LNCAP (cell line): Measurements from ENCODE around the gene CDKN2A.

Experiments used
- CTCF ChIP-seq: fragments of 450-650 bp; IDR thresholded peaks from 2 replicates; pipeline ENCODE4 v1.5.1; 2017; ENCODE audit warnings: mild to moderate bottlenecking

The CDKN2A gene

DNA sequence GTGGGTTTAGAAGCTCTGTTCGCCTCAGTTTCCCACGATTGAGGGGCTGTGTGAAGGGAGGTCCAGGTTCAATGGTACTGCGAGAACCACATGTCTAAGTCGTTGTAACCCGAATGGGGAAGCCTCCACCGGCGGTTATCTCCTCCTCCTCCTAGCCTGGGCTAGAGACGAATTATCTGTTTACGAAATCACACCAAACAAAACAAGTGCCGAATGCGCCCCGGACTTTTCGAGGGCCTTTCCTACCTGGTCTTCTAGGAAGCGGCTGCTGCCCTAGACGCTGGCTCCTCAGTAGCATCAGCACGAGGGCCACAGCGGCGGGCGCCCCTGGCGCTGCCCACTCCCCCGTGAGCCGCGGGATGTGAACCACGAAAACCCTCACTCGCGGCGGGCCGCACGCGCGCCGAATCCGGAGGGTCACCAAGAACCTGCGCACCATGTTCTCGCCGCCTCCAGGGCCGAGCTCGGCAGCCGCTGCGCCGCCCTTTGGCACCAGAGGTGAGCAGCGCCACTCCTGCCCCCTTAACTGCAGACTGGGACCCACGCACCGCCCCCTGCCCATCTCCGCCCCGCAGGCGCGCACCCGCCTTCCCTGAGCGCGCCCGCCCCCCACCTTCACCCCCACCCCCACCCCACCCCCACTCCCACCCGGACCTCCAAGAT, at the start of gene CDKN2A:
TSS of gene CDKN2A (minus strand) at position 500 of the 663 bp plus-strand sequence.
- TF ChIP-seq CTCF = peak; percentile 24; the same call in 1 of the 2 replicates

DNA sequence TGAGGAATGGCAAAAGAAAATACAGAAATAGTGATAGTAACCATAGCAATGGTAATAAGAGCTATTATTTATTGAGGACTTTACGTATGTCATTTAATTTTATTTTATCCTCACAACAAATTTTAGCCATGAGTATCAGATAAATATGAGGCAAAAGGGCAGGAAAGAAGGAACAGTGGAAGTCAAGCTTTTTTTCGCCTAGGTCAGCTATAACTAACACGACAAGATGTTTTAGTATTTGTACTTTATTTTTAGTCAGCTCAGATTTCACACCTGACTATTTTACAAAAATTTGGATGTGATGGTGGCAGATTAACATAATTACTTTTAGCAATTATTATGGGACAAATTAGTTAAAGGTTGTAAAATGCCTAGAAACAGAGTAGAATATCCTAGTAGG, 49.7 kb upstream of the CDKN2A start:
- TF ChIP-seq CTCF = no peak

- TF ChIP-seq CTCF = no peak
Observed at GRCh38 chr9:22041775-22042174, 47.6 kb upstream of the CDKN2A start.

DNA sequence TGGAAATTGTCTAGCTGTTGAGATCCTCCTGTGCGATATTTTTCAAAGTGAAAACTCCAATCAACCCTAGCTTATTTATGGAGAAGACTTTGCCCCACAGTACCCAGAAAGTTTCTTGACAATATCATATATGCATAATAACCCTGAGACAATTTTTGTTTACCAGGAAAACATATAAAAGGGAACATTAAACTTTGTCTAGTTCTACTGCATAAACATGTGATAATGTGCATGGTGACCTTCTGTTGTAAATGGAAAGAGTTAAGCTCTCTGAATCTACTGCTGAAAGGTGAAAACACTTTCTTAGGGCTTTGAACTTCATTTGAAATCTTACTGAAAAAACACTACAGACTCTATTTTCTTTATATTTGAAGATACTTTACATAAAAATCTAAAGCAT, 47.2 kb upstream of the CDKN2A start:
- TF ChIP-seq CTCF = no peak

- TF ChIP-seq CTCF = no peak
Observed at GRCh38 chr9:22040760-22041159, 46.6 kb upstream of the CDKN2A start.

DNA sequence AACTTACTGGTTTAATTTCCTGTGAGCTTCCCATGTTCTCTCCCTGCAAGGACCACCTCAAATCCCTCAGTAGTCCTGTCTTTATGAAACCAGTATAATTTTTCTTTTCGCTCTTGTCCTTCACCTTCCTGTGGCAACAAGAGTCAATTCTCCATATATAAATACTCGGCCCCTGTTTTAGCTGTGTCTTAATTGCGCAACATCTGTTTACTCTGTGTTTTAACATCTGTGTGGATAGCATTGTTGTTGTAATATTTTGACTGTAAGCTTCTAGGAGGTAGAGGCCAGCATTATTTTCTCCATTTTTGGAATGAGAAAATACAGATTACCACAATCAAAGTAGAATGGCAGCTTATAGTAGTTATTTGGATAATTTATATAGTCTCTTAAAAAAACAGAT, 45.1 kb upstream of the CDKN2A start:
- TF ChIP-seq CTCF = no peak

DNA sequence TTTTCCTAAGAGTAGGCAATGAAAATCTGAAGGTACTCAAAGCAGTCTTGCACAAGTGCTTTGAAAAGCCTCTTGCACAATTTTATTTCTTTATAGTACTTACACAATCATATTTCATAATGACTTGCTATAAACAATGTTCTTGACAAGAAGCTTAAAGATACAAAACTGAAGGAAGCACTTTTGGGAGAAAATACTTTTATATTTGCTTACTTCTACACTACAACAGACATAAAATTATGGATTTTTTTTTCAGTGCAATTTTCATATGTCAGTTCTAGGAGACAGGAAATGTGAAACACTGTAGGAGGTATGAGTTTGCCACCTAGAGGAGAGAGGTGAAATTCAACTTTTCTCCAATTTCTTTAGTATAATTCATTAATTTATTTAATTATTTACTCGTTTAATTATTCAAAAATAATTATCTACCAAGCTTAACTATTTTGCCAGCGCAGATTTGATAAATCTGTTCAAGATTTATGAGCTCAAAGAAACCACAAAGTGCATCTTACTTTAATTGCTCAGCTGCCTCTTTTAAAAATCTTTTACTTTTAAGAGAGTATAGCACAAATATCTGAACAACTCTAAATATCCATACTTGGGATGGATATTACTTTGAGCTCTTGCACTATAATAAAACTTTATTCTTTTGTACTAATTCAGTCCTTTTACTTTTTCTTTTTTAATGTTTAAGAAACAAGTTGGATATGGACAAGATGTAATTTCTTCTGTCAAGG, 43.9 kb upstream of the CDKN2A start:
- TF ChIP-seq CTCF = peak; percentile 59
